Measurements from ENCODE around the gene CBX8. TPM values are rescaled to one million over a fixed set of nuclear protein-coding genes. Genes with fewer than 3 reads are reported as not detected.
A peak's percentile ranks its signal among the peaks of the same experiment; 100 is the strongest.

The CBX8 gene
- total and polyA plus RNA-seq, 2 of the 13 experiments (the other 11 are each of a cell fraction or from before 2014, with no cell fraction given): 0.34 to 12.6 TPM

- TF ChIP-seq KAT7 (CRISPR knock-in tag; IDR thresholded peaks at IDR 0.05; ENCODE audit: borderline replicate concordance) (peak; percentile 88; the same call in 1 of the 2 replicates), RCOR2 (CRISPR knock-in tag; IDR thresholded peaks at IDR 0.05) (peak; percentile 77; the same call in 1 of the 2 replicates), ZNF605 (CRISPR knock-in tag; IDR thresholded peaks at IDR 0.05) (no peak), SMAD3 (CRISPR knock-in tag; IDR thresholded peaks at IDR 0.05) (peak; percentile 54; the same call in 1 of the 2 replicates), SP4 (CRISPR knock-in tag; IDR thresholded peaks at IDR 0.05) (peak; percentile 63), SPEN (CRISPR knock-in tag; IDR thresholded peaks at IDR 0.05; ENCODE audit: low read depth) (peak; percentile 66; the same call in 1 of the 2 replicates), RXRA (CRISPR knock-in tag; IDR thresholded peaks at IDR 0.05) (peak; percentile 67), ZNF619 (CRISPR knock-in tag; IDR thresholded peaks at IDR 0.05) (peak; percentile 78), ZNF501 (CRISPR knock-in tag; IDR thresholded peaks at IDR 0.05) (peak; percentile 91), ASH2L (IDR thresholded peaks at IDR 0.05; ENCODE audit: insufficient read length, low read depth, low read length) (peak; percentile 72), ZBTB7B (CRISPR knock-in tag; IDR thresholded peaks at IDR 0.05) (peak; percentile 97), ZNF549 (CRISPR knock-in tag; IDR thresholded peaks at IDR 0.05) (0 out of 2 replicates have a peak, but pooled peaks have one; percentile 17), REST (IDR thresholded peaks at IDR 0.05; ENCODE audit: borderline replicate concordance in 1 of 2, low read depth in 1 of 2, low read length in 2 of 2) (peak in 1 of 2 experiments; percentile 73; a peak in 1 of 4 replicates), ZNF543 (CRISPR knock-in tag; IDR thresholded peaks at IDR 0.05) (peak; percentile 72; the same call in 1 of the 2 replicates), ZNF281 (CRISPR knock-in tag; IDR thresholded peaks at IDR 0.05; ENCODE audit: borderline replicate concordance) (peak; percentile 55; the same call in 1 of the 2 replicates), ZNF572 (CRISPR knock-in tag; IDR thresholded peaks at IDR 0.05) (peak; percentile 84; the same call in 1 of the 2 replicates), ZNF121 (CRISPR knock-in tag; IDR thresholded peaks at IDR 0.05) (peak; percentile 67), KLF13 (CRISPR knock-in tag; IDR thresholded peaks at IDR 0.05) (peak; percentile 66; the same call in 1 of the 2 replicates), ZNF207 (IDR thresholded peaks at IDR 0.05; ENCODE audit: borderline replicate concordance) (no peak), ZC3H4 (CRISPR knock-in tag; IDR thresholded peaks at IDR 0.05; ENCODE audit: borderline replicate concordance) (peak; percentile 54; the same call in 1 of the 2 replicates)
These were observed 42.7 kb upstream of the CBX8 start, which contains the start of gene CBX4 (continued) for GRCh38 chr17:79839356-79840268.

Data from HepG2 (cell line).